Glomerular endothelial cell (primary cell): Measurements from ENCODE around the gene FXYD4. TPM values are rescaled to one million over a fixed set of nuclear protein-coding genes. Genes with fewer than 3 reads are reported as not detected.

ENCODE experiments used
- DNase-seq: peaks from one replicate; pipeline ENCODE4 v3.0.0-alpha.2; 2011; ENCODE audit warnings: low read depth, low spot score; ENCODE audit errors: extremely low read depth
- total RNA-seq: library from RNA; depleted of rRNA; stranded (reverse); fragments of >200 nt; gene quantifications from 2 replicates; pipeline ENCODE4 v1.2.3, GENCODE V29; 2015

FXYD4 gene
- total RNA-seq, 1 donor from 2014 or later = not detected

DNA sequence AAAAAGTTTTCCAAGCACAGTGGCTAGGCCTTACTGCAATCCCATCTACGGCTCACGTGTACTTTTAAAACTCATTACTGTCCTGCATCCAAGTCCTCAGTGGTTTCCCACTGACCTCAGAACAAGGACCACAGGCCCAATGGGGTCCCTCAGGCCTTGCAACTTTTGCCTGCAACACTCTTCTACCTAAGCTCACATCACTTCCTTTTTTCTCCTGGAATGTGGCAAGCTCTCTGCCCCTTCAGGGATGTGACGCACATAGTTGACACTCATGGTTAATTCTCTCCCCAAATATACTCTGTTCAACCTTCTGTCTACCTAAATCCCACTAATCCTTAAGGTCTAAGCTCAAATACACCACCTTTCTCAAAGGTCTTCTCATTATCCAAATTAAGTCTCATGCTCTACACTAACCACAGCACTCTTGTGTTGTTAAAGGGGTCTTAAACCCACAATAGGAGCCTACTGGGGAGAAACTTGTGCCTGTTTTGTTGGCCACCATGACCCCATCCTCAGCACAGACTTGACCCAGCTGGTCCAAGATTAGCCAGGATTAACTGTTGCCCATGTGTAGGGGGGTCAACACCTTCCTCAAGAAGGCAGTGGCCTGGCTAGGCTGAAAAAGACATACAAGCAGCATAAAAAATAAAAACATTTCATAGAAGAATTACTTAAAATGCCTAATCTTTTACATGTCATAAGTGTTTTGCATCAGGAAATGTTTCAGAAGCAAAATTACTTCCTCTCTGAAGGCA is 22.3 kb downstream of the FXYD4 start:
- no peak for DNase-seq

DNA sequence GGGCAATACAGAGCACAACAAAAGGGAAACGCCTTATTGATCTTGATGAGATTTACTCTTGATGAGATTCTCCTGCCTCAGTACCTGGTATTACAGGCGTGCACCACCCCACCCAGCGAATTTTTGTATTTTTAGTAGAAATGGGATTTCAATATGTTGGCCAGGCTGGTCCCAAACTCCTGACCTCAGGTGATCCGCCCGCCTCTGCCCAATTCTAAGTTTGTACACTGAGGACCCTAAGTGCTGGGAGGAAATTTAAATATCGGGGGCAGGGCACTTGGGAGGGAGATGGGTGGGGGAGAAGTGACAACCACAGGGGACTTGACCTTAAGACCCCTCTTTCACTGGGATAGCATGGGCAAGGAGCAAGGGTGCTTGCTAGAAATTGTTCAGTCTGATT is 23.4 kb downstream of the FXYD4 start:
- DNase-seq = no peak

DNA sequence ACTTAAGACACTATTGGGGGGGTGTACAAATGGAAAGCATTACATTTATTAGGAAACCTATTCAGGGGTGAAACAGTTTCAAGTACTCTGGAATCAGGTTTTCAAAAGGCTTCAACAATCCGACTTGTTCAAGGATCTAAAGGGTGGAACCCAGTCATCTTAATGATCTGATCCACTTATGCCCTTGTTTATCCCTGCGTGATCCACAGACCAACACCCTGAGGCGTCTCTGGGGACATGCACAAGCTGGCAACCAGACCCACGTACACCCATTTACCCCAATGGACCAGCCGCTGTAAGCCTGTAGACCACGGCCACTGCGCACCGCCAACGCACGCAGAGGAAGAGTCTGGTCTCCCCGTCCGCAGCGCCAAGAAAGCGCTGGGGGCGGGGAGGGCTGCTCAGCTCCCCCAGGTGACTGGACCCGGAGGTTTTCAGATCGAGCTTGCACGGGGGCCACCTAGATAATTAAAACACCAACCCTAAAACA is 24.2 kb downstream of the FXYD4 start:
- no peak for DNase-seq

GRCh38 chr10:43396061-43396927 is 24.9 kb downstream of the FXYD4 start:
- DNase-seq = no peak

DNA sequence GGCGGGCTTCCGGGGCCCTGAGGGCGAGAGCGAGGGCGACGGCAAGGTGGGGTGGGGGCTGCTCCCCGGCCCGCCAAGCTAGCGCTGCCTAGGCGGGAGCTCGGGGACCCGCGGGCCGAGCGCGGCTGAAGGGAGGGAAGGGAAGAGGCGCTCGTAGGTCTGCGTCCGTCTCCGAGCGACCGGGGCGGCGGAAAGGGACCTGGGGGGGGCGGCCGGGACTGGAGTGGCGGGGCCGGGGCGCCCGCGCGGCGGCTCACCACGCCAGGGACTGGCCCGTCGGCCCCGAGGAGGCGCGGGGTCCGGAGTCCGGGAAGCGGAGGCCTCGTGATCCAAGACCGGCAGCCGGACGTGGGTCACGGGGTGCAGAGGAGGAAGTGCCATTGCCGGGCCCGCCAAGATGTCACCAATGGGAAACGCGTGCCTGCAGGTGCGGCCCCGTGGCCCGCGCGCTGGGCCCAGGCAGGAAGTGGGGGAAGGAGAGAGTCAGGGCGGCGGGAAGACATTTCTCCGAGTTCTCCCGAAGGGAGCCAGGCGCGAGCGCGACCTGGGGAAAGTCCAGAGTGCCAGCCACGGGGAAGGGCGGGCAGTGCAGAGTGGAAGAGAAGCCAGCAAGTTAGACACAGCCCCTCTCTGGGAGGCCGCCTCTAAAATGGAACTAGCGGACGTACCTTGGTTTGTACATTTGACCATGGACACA is 25.6 kb downstream of the FXYD4 start:
- no peak for DNase-seq

DNA sequence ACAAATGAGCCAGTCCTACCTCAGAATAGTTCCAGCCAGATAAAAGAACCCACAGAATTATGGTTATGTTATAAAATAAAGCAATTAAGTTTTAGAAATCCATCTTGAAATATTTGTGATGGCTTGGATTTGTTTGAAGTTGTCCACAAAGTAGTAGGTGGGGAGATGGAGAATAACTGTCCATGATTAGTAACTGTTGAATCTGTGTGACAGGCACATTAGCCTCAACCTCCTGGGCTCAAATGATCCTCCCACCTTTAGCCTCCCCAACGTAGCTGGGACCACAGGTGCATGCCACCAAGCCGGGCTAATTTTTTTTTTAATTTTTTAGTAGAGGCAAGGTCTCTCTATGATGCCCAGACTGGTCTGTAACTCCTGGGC is 27.5 kb downstream of the FXYD4 start:
- no peak for DNase-seq

GRCh38 chr10:43399320-43400310 is 28.2 kb downstream of the FXYD4 start:
- no peak for DNase-seq

GRCh38 chr10:43401627-43402026 is 30.2 kb downstream of the FXYD4 start:
- no peak for DNase-seq

DNA sequence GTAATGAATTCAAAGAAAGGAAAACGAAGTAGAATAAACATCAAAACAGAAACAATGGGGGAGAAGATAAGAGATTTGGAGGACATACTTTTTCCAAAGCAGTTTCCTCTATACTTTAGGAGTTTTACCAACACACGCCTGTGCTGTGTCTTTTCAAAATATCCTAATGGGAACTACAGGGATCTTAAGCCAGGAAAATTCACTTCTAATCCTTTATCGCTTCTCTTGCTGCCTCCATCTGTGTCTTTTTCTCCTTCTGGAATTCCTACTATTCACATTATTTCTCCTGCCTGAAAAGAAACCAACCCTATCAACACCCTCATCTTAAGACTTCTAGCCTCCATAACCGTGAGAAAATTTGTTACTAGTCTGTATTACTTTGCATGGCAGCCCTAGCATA is 30.7 kb downstream of the FXYD4 start:
- DNase-seq = no peak

- DNase-seq = no peak
Measured at GRCh38 chr10:43402880-43403452, 31.5 kb downstream of the FXYD4 start.

- DNase-seq = no peak
Measured at GRCh38 chr10:43403911-43404703, 32.7 kb downstream of the FXYD4 start.

- DNase-seq = no peak
Measured at GRCh38 chr10:43404704-43405084, 33.3 kb downstream of the FXYD4 start.

DNA sequence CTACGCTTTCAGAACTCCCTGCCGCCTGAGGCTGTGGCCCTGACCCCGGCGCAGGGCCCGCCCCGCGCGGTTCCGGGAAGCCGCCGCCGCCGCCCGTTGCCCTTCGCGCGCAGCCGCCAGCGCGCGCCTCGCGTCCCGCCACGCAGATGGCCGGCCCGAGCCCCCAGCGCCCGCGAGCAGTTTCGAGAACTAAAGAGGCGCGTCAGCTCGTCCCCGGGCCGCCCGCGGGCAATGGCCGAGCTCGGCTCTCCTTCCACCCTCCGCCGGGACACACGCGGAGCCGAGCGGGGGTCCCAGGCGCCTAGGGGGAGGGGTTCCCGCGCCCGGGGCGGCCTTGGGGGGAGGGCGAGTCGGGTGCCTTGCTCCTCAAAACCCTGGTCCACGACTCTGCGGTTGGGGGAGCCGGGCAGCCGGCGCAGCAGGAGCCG is 35.7 kb downstream of the FXYD4 start:
- DNase-seq = no peak

DNA sequence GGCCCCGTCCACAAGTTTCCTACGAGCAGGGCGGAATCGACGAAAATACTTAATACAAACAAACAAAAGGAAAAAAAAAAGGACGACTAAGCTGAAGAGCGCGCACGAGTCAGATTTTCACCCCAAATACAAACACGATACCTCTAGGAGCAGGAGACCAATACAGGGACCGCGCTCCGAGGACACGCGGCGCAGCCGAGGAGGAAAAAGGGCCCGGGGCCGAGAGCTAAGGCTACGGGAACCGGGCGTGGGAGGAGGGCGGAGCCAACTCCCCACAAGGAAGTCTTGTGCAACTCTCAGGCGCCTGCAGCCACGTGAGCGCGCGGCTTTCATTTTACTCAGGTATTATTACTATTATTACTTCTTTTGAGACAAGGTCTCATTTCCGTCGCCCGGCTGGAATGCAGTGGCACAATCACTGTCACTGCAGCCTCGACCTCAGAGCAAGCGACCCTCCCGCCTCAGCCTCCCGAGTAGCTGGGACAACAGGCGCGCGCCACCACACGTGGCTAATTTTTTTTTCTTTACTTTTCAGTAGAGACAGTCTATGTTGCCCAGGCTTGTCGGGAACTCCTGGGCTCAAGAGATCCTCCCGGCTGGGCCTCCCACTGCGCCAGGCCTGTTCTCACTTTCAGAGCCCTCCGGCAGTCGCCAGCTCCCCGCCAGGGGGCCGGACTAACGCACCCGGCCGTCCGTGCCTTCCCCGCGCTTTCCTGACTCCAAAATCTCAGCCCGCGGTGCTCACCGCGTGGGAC is 36.3 kb downstream of the FXYD4 start:
- DNase-seq = no peak

GRCh38 chr10:43408331-43408709 is 36.9 kb downstream of the FXYD4 start:
- DNase-seq = no peak

DNA sequence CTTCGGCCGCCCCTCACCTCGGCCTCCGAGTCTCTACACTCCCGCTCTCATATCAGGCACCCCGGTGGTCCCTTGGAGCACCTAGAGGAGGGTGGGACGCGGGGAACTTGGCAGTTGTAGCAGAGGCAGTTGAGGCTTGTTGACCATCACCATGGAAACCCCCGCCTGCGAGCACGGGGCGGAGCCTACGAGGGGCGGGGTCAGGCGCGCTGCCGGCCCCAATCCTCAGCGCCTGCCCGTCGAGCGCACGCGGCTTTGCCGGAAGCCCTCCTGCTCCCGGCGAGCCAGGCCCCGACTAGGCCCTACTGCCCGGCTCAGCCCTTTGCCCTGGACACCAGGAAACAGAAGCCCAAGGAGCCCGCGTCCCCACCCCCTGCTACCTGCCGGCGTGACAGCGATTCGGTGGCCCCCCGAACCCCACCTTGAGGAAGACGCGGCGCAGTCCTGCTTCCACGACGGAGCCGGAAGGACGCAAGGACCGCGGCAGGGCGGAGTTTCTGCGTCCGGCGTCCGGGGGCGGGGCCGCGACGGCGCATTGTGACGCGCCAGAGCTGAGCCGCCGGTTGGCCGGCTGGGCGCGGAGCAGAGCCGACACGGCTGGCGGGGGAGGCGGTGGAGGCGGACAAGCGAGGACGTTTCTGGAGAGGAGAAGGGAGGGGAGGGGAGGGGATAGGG is 37.4 kb downstream of the FXYD4 start, which contains the start of gene HNRNPF:
HNRNPF (minus strand) TSS at position 477 of the 675 bp plus-strand sequence. CDS start 21,302 bp downstream, outside the sequence.
- DNase-seq = no peak

DNA sequence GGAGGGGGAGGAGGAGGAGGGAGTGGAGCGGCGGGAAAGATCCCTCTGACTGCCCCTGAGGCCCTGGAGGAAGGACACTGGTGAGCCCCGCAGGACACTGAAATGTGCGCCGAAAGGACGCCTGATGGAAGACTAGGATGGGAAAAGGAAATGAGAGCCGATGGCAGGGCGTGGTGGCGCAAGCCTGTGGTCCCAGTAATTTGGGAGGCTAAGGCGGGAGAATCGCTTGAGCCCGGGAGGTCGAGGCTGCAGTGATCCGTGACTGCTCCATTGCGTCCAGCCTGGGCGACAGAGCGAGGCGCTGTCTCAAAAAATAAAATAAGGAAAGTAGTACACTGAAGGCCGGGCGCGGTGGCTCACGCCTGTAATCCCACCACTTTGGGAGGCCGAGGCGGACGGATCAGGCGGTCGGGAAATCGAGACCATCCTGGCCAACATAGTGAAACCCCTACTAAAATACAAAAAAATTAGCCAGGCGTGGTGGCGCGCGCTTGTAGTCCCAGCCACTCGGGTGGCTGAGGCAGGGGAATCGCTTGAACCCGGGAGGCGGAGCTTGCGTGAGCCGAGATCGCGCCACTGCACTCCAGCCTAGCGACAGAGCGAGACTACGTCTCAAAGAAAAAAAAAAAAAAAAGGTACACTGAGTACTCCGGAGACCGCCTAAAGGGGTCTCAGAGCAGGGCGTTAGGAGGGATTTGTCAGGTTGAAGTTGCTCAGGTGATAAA is 38.1 kb downstream of the FXYD4 start:
- DNase-seq = no peak
